GM12864 (cell line): ENCODE measurements around the gene GULP1.

Experiments
- DNase-seq: peaks from one replicate; pipeline ENCODE4 v3.0.0-alpha.2; 2011; ENCODE audit warnings: low read depth
- H3K4me3 ChIP-seq: 2 replicates; pipeline ENCODE4 v1.5.1; 2011; ENCODE audit warnings: mild to moderate bottlenecking, low read depth, low read length, control low read depth
- TF ChIP-seq, protein P1 (sequence below): IDR thresholded peaks from 2 replicates; pipeline ENCODE4 v1.5.1; 2011; ENCODE audit warnings: low read depth, mild to moderate bottlenecking, moderate library complexity, low read length, control low read depth, inconsistent platforms; ENCODE audit errors: missing control alignments

Gene GULP1

DNA sequence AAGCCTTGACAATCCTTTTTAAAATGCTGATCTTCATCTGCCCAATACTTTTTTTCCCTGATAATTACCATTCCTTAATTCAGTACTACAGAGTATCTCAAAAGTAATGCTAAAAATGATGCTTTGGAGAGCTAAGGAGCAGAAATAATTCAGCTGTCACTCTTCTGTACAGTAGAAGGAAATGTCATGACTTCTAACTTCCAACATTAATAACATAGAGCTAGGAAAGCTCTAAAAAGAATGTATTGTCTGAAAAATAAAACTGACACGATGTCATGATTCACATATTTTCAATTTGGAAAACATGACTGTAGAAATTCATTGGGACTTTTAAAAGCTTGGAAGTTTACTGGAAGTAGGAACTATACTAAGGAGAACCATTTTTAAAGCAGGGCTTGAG lies 212.3 kb downstream of the GULP1 start:
- no peak for DNase-seq
- no peak overlapping the region for H3K4me3 ChIP-seq
- TF ChIP-seq, protein P1, sequence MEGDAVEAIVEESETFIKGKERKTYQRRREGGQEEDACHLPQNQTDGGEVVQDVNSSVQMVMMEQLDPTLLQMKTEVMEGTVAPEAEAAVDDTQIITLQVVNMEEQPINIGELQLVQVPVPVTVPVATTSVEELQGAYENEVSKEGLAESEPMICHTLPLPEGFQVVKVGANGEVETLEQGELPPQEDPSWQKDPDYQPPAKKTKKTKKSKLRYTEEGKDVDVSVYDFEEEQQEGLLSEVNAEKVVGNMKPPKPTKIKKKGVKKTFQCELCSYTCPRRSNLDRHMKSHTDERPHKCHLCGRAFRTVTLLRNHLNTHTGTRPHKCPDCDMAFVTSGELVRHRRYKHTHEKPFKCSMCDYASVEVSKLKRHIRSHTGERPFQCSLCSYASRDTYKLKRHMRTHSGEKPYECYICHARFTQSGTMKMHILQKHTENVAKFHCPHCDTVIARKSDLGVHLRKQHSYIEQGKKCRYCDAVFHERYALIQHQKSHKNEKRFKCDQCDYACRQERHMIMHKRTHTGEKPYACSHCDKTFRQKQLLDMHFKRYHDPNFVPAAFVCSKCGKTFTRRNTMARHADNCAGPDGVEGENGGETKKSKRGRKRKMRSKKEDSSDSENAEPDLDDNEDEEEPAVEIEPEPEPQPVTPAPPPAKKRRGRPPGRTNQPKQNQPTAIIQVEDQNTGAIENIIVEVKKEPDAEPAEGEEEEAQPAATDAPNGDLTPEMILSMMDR = no peak

DNA sequence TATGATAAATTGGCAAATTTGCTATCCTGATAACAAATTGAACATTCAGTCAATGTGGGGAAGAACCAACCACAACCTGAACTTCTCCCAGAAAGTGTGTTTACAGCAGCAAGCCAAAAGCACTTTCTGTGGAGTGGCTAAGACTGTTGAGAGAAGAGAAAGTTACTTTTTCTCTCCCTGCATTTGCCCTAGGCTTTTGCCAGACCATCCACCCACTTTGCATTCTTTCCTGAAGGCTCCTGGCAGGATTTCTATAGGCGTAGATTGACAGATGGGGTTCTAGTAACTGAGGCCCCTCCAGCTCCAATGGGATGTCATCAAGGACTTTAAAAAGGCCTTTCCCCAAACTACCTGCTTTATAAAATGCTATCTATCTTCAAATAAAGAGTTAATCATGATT lies 215.2 kb downstream of the GULP1 start:
- TF ChIP-seq, protein P1 = no peak
- no peak for DNase-seq
- H3K4me3 ChIP-seq = no peak overlapping the region

GRCh38 chr2:188511346-188511745 lies 219.7 kb downstream of the GULP1 start:
- DNase-seq = no peak
- H3K4me3 ChIP-seq = no peak overlapping the region
- TF ChIP-seq, protein P1 = no peak

- H3K4me3 ChIP-seq = no peak overlapping the region
- DNase-seq = no peak
- TF ChIP-seq, protein P1 = peak; percentile 24
Measured at GRCh38 chr2:188512456-188512855, 220.8 kb downstream of the GULP1 start.

GRCh38 chr2:188515918-188516317 lies 224.2 kb downstream of the GULP1 start:
- TF ChIP-seq, protein P1 = no peak
- no peak for DNase-seq
- no peak overlapping the region for H3K4me3 ChIP-seq

DNA sequence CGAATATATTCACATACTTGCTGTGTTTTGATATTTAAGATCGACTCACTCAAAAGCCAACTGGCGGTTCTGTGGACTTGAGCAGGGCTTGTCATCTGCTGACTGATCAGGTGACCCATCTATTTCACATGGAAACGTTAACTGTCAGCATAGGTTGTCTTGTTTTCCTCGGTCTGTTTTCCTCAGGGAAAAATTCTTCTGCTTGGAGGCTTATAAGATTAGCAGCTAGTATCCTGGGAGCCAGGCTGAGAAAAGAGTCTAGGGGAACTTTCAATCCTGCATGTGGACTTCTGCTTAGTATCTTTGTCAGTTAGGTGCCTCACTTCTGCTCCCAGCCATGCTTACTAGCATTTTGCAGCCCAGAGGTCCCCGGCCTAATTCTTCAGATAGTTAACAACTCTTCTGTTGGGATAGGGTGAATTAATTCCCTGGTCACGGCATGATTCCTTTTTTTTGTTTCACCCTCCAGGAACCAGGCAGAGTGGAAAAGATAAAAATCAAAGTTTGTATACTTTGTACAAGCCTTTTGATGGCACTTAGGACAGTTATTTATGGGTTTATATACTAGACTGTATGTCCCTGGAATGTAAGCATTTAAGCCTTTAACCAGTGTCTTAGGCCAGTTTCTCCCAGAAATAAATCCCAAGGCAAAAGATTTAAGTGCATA lies 226.0 kb downstream of the GULP1 start:
- TF ChIP-seq, protein P1 = no peak

GRCh38 chr2:188518381-188518780 lies 226.7 kb downstream of the GULP1 start:
- DNase-seq = no peak
- TF ChIP-seq, protein P1 = no peak
- no peak overlapping the region for H3K4me3 ChIP-seq

More for the DNA sequence above, 226.0 kb downstream of the GULP1 start:
- no peak for DNase-seq
- no peak overlapping the region for H3K4me3 ChIP-seq
